AG09319 (cell line): ENCODE data around the gene MBTPS1.

Experiments
- DNase-seq: peaks from one replicate; pipeline ENCODE4 v3.0.0-alpha.2; 2010; ENCODE audit warnings: low read depth; ENCODE audit errors: extremely low read depth
- TF ChIP-seq, protein P1 (sequence below): IDR thresholded peaks from 2 replicates; pipeline ENCODE4 v1.5.1; 2011; ENCODE audit warnings: low read depth, mild to moderate bottlenecking, inconsistent platforms, low read length, moderate library complexity

Gene MBTPS1

DNA sequence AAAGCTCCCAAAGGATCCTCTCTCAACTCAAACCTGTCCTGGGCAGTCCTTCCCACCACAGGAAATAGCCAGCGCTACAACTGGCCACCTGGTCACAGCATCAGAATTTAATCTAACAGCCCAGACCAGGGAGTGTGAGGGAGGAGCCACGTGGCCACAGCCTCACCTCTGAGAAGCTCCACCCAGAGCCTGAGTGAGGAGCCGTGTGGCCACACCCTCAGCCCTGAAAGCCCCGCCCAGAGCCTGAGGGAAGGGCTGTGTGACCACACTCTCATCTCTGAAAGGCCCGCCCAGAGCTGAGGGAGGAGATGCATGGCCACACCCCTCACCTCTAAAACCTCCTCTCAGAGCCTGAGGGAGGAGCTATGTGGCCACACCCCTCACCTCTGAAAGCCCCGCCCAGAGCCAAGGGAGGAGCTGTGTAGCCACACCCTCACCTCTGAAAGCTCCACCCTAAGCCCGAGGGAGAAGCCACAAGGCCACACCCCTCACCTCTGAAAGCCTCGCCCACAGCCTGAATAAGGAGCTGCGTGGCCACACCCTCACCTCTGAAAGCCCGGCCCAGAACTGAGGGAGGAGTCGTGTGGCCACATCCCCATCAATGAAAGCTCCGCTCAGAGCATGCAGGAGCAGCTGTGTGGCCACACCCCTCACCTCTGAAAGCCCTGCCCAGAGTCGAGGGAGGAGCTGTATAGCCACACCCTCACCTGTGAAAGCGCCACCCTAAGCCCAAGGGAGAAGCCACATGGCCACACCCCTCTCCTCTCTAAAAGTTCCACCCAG is 102.8 kb downstream of the MBTPS1 start:
- DNase-seq, result no peak
- TF ChIP-seq, protein P1, sequence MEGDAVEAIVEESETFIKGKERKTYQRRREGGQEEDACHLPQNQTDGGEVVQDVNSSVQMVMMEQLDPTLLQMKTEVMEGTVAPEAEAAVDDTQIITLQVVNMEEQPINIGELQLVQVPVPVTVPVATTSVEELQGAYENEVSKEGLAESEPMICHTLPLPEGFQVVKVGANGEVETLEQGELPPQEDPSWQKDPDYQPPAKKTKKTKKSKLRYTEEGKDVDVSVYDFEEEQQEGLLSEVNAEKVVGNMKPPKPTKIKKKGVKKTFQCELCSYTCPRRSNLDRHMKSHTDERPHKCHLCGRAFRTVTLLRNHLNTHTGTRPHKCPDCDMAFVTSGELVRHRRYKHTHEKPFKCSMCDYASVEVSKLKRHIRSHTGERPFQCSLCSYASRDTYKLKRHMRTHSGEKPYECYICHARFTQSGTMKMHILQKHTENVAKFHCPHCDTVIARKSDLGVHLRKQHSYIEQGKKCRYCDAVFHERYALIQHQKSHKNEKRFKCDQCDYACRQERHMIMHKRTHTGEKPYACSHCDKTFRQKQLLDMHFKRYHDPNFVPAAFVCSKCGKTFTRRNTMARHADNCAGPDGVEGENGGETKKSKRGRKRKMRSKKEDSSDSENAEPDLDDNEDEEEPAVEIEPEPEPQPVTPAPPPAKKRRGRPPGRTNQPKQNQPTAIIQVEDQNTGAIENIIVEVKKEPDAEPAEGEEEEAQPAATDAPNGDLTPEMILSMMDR, result no peak

DNA sequence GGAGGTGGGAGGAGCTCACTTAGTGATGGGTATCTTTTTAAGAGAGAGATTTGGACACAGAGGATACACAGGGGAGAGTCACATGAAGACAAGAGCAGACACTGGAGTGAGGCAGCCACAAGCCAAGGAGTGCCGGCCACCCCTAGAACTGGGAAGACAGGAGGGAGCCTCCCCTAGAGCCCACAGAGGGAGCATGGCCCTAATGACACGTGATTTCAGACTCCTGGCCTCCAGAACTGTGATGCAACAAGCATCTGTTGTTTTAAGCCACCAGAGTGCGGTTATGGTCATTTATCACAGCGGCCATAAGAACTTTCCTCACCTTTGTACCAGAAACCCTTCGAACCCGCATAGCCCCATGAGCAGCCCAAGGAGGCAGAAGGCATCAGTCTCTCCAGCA is 107.5 kb downstream of the MBTPS1 start:
- no peak for DNase-seq
- TF ChIP-seq, protein P1, result no peak

DNA sequence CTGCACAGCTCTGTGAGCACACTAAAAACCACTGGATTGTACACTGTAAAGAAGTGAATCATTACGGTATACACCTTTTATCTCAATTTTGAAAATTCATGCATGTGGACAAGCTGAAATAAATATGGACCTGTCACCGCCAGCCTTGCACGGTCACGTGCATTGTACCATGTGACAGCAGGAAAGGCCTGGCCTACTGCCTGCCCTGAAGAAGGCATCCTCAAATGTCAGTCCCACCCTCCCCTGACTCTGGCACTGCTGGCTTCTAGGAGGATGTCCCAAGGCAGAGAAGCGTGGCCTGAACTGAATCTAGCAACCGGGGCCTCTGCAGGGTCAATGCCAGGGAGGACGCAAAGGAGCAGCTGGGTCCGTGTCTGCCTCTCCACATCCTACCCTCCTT is 108.8 kb downstream of the MBTPS1 start:
- TF ChIP-seq, protein P1, result no peak
- DNase-seq, result no peak

DNA sequence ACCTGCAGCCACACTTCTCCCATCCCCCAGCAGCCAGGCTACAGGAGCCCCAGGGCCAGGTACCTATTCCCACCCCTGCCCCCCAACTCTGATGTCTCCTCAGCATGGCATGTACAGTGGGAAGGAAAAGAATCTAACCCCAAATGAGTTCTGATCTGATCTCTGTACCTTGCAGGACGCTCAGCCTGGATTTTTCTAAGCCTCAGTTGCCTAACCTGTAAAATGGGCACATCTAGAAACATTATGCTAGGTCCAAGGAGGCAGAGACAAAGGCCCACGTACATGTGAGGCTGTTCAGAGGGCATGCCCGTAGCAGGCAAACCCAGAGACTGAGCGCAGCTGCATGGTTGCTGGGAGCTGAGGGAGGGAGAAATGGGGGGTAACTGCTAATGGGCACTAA is 109.2 kb downstream of the MBTPS1 start:
- TF ChIP-seq, protein P1, result no peak
- no peak for DNase-seq

DNA sequence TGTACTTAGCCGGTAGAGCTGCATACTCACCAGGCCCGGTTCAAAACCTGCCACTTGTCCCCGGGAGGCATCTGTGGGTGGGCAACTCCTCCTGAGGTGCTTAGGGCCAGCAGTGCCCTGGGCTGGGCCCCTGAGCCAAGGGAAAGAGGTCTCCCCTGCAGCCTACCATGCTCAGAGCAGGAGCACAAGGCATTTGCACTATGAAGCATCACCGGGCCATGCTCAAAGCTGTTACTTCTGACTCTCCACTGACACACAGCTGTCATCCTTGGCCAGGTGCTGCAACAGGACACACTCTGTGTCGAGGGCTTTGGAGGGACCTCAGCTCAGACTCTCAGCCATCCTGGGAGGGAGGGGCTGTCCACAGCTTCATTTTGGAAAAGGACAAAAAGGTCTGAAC is 111.4 kb downstream of the MBTPS1 start:
- DNase-seq, result no peak
- TF ChIP-seq, protein P1, result no peak

DNA sequence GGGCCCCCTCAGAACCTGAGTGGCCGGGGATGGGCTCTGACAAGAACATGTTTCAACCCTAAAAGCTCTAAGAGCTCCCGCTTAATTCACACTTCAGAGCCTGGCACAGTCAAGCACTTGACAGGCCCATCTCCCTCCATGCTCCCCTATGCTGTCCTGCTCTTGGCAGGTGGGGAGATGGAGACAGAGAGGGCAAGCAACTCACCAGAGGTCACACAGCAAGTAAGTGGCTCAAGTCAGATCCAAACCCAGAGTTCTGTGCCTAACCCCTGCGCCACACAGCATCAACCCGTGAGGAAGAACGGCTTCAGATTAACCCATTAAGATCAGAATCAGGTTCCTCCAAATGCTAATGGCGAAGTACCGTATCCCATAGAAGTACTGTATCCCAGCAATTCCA is 112.3 kb downstream of the MBTPS1 start:
- TF ChIP-seq, protein P1, result no peak
- no peak for DNase-seq
